ENCODE results near the gene RNPS1.

Gene RNPS1

GRCh38 chr16:2213817-2214718 lies 53.9 kb downstream of the RNPS1 start:
- Histone ChIP-seq H3K4me3 (ENCODE audit: severe bottlenecking) (peak overlapping the region; percentile 76), H3K9me3 (ENCODE audit: severe bottlenecking) (no peaks in the 10 kb centered on the region), H3K27me3 (ENCODE audit: insufficient read depth, poor library complexity, severe bottlenecking) (no peaks in the 10 kb centered on the region), H3K4me1 (ENCODE audit: insufficient read depth, poor library complexity, severe bottlenecking) (peaks cover 8% of the 10 kb centered on the region), H3K36me3 (ENCODE audit: low read depth) (peaks cover 20% of the 10 kb centered on the region), H3K27ac (ENCODE audit: poor library complexity, severe bottlenecking) (peak overlapping the region; percentile 84)
- ATAC-seq (ENCODE audit: low read depth) (no peak), DNase-seq (ENCODE audit: low spot score) (no peak)
- TF ChIP-seq CTCF (IDR thresholded peaks at IDR 0.05; ENCODE audit: poor library complexity, severe bottlenecking), result no peak

- ATAC-seq (ENCODE audit: low read depth) (no peak), DNase-seq (ENCODE audit: low spot score) (no peak)
- Histone ChIP-seq H3K4me3 (ENCODE audit: severe bottlenecking) (peak overlapping the region; percentile 76), H3K36me3 (ENCODE audit: low read depth) (peaks cover 35% of the 10 kb centered on the region), H3K4me1 (ENCODE audit: insufficient read depth, poor library complexity, severe bottlenecking) (peaks cover 8% of the 10 kb centered on the region), H3K27me3 (ENCODE audit: insufficient read depth, poor library complexity, severe bottlenecking) (no peaks in the 10 kb centered on the region), H3K27ac (ENCODE audit: poor library complexity, severe bottlenecking) (peak overlapping the region; percentile 84), H3K9me3 (ENCODE audit: severe bottlenecking) (no peaks in the 10 kb centered on the region)
- TF ChIP-seq CTCF (IDR thresholded peaks at IDR 0.05; ENCODE audit: poor library complexity, severe bottlenecking), result no peak
Observed at GRCh38 chr16:2212362-2213324, 55.3 kb downstream of the RNPS1 start.

- Histone ChIP-seq H3K27me3 (ENCODE audit: insufficient read depth, poor library complexity, severe bottlenecking) (no peaks in the 10 kb centered on the region), H3K36me3 (ENCODE audit: low read depth) (peaks cover 42% of the 10 kb centered on the region), H3K9me3 (ENCODE audit: severe bottlenecking) (no peaks in the 10 kb centered on the region), H3K27ac (ENCODE audit: poor library complexity, severe bottlenecking) (peak overlapping the region; percentile 84), H3K4me1 (ENCODE audit: insufficient read depth, poor library complexity, severe bottlenecking) (peaks cover 8% of the 10 kb centered on the region), H3K4me3 (ENCODE audit: severe bottlenecking) (no peak overlapping the region)
- DNase-seq (ENCODE audit: low spot score), result peak; percentile 59
- ATAC-seq (ENCODE audit: low read depth), result no peak
- no peak for TF ChIP-seq CTCF (IDR thresholded peaks at IDR 0.05; ENCODE audit: poor library complexity, severe bottlenecking)
Observed at GRCh38 chr16:2211923-2212347, 56.0 kb downstream of the RNPS1 start.

- no peak for ATAC-seq (ENCODE audit: low read depth)
- no peak for TF ChIP-seq CTCF (IDR thresholded peaks at IDR 0.05; ENCODE audit: poor library complexity, severe bottlenecking)
- Histone ChIP-seq H3K4me1 (ENCODE audit: insufficient read depth, poor library complexity, severe bottlenecking) (peaks cover 8% of the 10 kb centered on the region), H3K4me3 (ENCODE audit: severe bottlenecking) (no peak within 1 kb of the TSS), H3K9me3 (ENCODE audit: severe bottlenecking) (no peaks in the 10 kb centered on the region), H3K27ac (ENCODE audit: poor library complexity, severe bottlenecking) (peak within 1 kb of the TSS; percentile 84), H3K36me3 (ENCODE audit: low read depth) (peaks cover 44% of the 10 kb centered on the region), H3K27me3 (ENCODE audit: insufficient read depth, poor library complexity, severe bottlenecking) (no peaks in the 10 kb centered on the region)
- DNase-seq (ENCODE audit: low spot score), result peak; percentile 57
Observed at GRCh38 chr16:2210386-2211365, 57.2 kb downstream of the RNPS1 start, which contains the start of gene BRICD5. TSS of gene BRICD5 (minus strand) at chr16:2210863. CDS start at chr16:2210833, 30 bp downstream.

Data from RWPE2 (cell line).